Glutamatergic neuron (in vitro differentiated cells): ENCODE data around the gene DCTN2. TPM values are rescaled to one million over a fixed set of nuclear protein-coding genes. Genes with fewer than 3 reads are reported as not detected.
"Not testable (repeated sequence)": the region's sequence is repeated elsewhere in the genome, so short reads cannot be mapped to it uniquely, and the experiment has no call there.

Source experiments
- DNase-seq: peaks from one replicate; pipeline ENCODE4 v3.0.0; 2022
- H3K27ac Mint-ChIP-seq: one replicate; pipeline ENCODE4 v1.8.0; 2020; ENCODE audit warnings: mild to moderate bottlenecking, mixed read lengths, inconsistent platforms; ENCODE audit not compliant: unreplicated experiment
- H3K27me3 Mint-ChIP-seq: one replicate; pipeline ENCODE4 v1.8.0; 2020; ENCODE audit warnings: mild to moderate bottlenecking, moderate library complexity, mixed read lengths, inconsistent platforms; ENCODE audit not compliant: unreplicated experiment
- H3K36me3 Mint-ChIP-seq: one replicate; pipeline ENCODE4 v1.8.0; 2020; ENCODE audit warnings: mild to moderate bottlenecking, mixed read lengths, inconsistent platforms; ENCODE audit not compliant: unreplicated experiment
- H3K4me1 Mint-ChIP-seq: one replicate; pipeline ENCODE4 v1.8.0; 2020; ENCODE audit warnings: mild to moderate bottlenecking, low read depth, mixed read lengths, inconsistent platforms; ENCODE audit not compliant: unreplicated experiment
- H3K4me3 Mint-ChIP-seq: one replicate; pipeline ENCODE4 v1.8.0; 2020; ENCODE audit warnings: mild to moderate bottlenecking, mixed read lengths, inconsistent platforms; ENCODE audit not compliant: unreplicated experiment
- H3K9me3 Mint-ChIP-seq: one replicate; pipeline ENCODE4 v1.8.0; 2020; ENCODE audit warnings: mild to moderate bottlenecking, moderate library complexity, mixed read lengths, inconsistent platforms; ENCODE audit not compliant: unreplicated experiment
- CTCF ChIP-seq: fragments of 200-600 bp; sonication (generic); IDR thresholded peaks from one replicate; pipeline ENCODE4 v1.5.0; 2021; ENCODE audit not compliant: partially characterized antibody, unreplicated experiment
- total RNA-seq: library from RNA; stranded (reverse); fragmentation: NEBNext Ultra II Directional; extraction: Animal tissue kit (Norgen Biotek cat#: 25700); gene quantifications from one replicate; pipeline ENCODE4 v1.2.1, GENCODE V29; 2021; ENCODE audit not compliant: unreplicated experiment

DCTN2 gene
- total RNA-seq, 1 donor from 2014 or later: 484 TPM

GRCh38 chr12:57515934-57516541 lies 31.0 kb downstream of the DCTN2 start:
- Mint-ChIP-seq H3K27me3 (peaks cover 19% of the 10 kb centered on the region), H3K9me3 (peaks cover 37% of the 10 kb centered on the region), H3K27ac (peak overlapping the region; percentile 71), H3K4me3 (no peak overlapping the region), H3K4me1 (peaks cover 14% of the 10 kb centered on the region), H3K36me3 (peaks cover 7% of the 10 kb centered on the region)
- no peak for TF ChIP-seq CTCF
- no peak for DNase-seq

- H3K4me1 Mint-ChIP-seq: peaks cover 14% of the 10 kb centered on the region
- peaks cover 7% of the 10 kb centered on the region for H3K36me3 Mint-ChIP-seq
- DNase-seq: no peak
- H3K9me3 Mint-ChIP-seq: peaks cover 35% of the 10 kb centered on the region
- H3K27ac Mint-ChIP-seq: no peak overlapping the region
- peaks cover 18% of the 10 kb centered on the region for H3K27me3 Mint-ChIP-seq
- no peak for TF ChIP-seq CTCF
- H3K4me3 Mint-ChIP-seq: no peak overlapping the region
Observed at GRCh38 chr12:57515408-57515933, 31.5 kb downstream of the DCTN2 start.

- H3K27ac Mint-ChIP-seq: no peak overlapping the region
- H3K4me1 Mint-ChIP-seq: peaks cover 14% of the 10 kb centered on the region
- no peak for TF ChIP-seq CTCF
- H3K36me3 Mint-ChIP-seq: peaks cover 7% of the 10 kb centered on the region
- no peak for DNase-seq
- H3K4me3 Mint-ChIP-seq: no peak overlapping the region
- H3K9me3 Mint-ChIP-seq: peaks cover 32% of the 10 kb centered on the region
- H3K27me3 Mint-ChIP-seq: peaks cover 15% of the 10 kb centered on the region
Observed at GRCh38 chr12:57514720-57515407, 32.1 kb downstream of the DCTN2 start.

- Mint-ChIP-seq H3K27me3 (peaks cover 12% of the 10 kb centered on the region), H3K9me3 (peaks cover 29% of the 10 kb centered on the region), H3K4me1 (peaks cover 14% of the 10 kb centered on the region)
- not testable (repeated sequence) for H3K36me3 Mint-ChIP-seq, H3K27ac Mint-ChIP-seq, H3K4me3 Mint-ChIP-seq, DNase-seq
Observed at GRCh38 chr12:57514246-57514645, 32.7 kb downstream of the DCTN2 start.

GRCh38 chr12:57513677-57514076 lies 33.3 kb downstream of the DCTN2 start:
- peaks cover 11% of the 10 kb centered on the region for H3K36me3 Mint-ChIP-seq
- H3K4me1 Mint-ChIP-seq: peaks cover 10% of the 10 kb centered on the region
- DNase-seq, H3K4me3 Mint-ChIP-seq, H3K27ac Mint-ChIP-seq: not testable (repeated sequence)
- H3K27me3 Mint-ChIP-seq: peaks cover 11% of the 10 kb centered on the region
- H3K9me3 Mint-ChIP-seq: peaks cover 26% of the 10 kb centered on the region

- TF ChIP-seq CTCF: no peak
- Mint-ChIP-seq H3K4me1 (peaks cover 7% of the 10 kb centered on the region), H3K4me3 (no peak overlapping the region), H3K36me3 (peaks cover 12% of the 10 kb centered on the region), H3K27me3 (peaks cover 11% of the 10 kb centered on the region), H3K27ac (no peak overlapping the region), H3K9me3 (peaks cover 23% of the 10 kb centered on the region)
- no peak for DNase-seq
Observed at GRCh38 chr12:57513266-57513665, 33.7 kb downstream of the DCTN2 start.
